HG03565 (cell line): Measurements from ENCODE around the gene KIAA1191.
A peak's percentile ranks its signal among the peaks of the same experiment; 100 is the strongest.
"Not testable (repeated sequence)": the region's sequence is repeated elsewhere in the genome, so short reads cannot be mapped to it uniquely, and the experiment has no call there.

Experiments used
- ATAC-seq: cut with Tn5 transposase; IDR thresholded peaks from one replicate; pipeline ENCODE4 v1.9.1; 2021; ENCODE audit warnings: mild to moderate bottlenecking, moderate library complexity; ENCODE audit not compliant: unreplicated experiment

Gene KIAA1191, protein sequence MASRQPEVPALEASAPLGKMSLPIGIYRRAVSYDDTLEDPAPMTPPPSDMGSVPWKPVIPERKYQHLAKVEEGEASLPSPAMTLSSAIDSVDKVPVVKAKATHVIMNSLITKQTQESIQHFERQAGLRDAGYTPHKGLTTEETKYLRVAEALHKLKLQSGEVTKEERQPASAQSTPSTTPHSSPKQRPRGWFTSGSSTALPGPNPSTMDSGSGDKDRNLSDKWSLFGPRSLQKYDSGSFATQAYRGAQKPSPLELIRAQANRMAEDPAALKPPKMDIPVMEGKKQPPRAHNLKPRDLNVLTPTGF

DNA sequence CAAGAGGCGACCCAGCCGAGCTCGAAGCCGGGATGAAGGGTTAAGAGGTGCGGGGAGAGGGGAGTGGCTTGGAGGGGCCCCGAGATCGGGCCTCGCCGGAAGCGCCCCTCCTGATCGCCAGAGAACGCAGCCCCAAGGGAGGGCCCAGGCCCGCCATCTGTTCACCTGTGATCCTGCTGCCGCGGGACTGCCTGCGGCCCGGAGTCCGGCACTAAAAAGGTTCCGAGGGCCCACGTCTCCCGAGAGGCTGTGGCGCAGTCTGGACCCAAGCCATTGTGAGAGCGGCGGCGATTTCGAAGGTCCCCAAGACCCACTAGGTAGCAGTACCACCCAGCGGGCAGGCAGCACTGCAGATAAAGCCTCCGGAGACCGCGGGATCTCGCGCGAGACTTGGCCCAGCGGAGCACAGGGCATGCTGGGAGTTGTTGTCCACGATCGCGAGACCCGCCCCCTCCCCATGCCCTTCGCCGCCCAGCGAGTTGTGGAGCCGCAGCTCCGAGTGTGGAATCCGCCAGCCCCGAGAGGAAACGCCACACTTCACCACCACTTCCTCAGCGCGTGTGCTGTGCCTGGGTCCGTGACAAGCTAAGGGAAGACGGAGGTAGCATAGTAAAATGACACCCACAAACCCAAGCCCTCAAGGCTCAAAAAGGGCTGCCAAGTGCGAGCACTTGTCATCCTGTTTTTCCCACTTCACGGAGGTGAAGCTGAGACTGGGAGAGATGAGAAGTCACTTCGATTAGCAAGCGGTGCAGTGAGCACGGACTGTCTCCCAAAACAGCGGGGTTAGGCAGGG, at the start of gene KIAA1191:
TSS of gene KIAA1191 (minus strand) at position 328 of the 796 bp plus-strand sequence. CDS start 2,256 bp downstream, outside the sequence.
- peak; percentile 77 for ATAC-seq

DNA sequence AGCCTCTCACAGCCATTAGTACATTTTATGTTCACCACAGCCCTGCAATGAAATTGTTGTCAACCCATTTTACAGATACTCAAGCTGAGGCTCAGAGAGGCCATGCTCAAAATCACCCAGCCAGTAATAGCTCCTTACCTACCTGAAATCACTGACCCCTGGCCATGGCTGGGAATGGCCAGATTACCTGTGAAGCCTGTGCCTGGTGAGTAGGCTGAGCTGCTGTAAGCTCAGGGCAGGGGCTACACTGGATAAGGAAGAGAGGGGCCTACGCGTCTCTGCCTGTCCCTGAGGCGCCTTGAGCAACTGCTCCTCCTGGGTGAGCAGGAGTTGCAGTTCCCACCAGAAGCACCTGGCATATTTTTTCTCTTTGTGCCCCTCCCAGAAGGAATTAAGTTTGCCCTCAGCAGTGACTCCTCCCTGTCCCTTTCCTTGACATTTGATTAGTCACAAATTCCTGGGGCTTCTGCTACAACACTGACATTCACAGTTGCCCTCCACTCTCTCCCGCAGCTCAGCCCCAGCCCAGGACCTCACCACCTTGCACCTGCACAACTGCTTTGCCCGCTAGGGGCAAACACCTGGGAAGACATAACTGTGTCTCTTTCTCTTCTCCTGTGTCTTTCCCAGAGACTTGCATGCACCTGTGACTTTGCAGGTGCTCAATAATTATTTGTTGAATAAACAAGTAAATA, 49.1 kb upstream of the KIAA1191 start:
- no peak for ATAC-seq

DNA sequence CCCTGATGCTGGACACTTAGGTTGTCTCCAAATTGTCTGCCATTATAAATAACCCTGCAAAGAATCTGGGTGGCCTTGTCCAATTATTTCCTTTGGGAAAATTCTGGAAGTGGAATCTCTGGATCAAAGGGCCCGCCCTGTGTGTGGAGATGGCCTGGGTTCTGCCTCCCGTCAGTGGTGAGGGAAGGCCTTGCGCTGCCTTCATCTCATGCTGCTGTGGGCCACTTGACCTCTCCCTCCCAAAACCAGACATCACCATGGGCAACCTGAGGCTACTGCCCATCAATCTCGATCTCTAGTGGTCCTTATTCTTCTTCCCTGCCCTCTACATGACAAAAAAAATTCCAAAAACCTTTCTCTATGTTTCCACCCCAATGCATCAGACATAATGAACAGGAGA, 48.2 kb upstream of the KIAA1191 start:
- no peak for ATAC-seq

DNA sequence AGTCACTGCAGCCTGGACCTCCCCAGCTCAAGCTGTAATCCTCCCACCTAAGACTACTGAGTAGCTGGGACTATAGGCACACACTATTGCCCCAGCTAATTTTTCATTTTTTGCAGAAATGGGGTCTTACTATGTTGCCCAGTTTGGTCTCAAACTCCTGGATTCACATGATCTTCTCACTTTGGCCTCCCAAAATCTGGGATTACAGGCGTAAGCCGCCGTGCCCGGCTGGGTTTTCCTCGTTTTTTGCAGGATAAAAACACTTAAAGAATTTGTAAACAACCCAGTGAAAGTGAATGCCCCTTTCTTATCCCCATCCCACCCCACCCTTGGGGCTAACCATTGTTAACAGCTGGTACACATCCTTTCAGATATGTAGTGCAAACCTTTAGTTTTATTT, 47.0 kb upstream of the KIAA1191 start:
- no peak for ATAC-seq

DNA sequence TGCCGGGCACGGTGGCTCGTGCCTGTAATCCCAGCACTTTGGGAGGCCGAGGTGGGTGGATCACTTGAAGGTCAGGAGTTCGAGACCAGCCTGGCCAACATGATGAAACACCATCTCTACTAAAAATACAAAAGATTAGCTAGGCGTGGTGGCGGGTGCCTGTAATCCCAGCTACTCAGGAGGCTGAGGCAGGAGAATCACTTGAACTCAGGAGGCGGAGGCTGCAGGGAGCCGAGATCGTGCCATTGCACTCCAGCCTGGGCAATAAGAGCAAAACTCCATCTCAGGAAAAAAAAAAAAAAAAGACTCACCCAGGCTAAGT, 46.6 kb upstream of the KIAA1191 start:
- ATAC-seq: not testable (repeated sequence)

DNA sequence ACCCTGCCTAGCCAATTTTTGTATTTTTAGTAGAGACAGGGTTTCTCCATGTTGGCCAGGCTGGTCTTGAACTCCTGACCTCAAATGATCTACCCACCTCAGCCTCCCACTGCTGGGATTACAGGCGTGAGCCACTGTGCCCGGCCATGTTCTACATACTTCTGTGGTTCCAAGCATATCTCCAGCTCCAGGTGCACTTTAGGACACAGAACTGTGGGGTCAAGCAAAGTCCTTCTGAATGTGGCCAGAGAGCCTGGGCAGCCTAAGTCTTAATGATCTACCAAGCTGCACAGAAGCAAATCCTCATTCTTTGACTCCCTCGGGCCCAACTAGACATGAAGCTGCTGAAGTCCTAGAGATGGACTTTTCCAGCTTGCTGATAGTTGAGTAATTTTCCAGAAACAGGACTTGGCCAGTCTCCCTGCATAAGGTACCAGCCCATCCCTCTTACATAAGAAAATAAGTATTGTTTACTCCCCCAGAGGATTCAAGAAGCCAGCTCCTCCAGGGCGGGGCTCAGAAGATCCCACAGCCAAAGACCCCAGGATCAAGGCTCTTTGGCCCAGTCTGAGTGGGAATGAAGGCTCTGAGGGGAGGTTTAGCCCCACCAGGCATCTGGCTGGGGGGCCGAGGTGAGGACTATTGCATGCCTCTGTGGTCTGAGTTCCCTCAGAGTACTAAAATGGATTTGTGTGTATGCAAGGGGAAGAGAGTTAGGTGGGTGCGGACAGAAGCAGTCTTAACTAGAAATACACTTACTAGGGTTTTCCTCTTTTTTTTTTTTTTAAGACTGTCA, 46.1 kb upstream of the KIAA1191 start:
- ATAC-seq: no peak

DNA sequence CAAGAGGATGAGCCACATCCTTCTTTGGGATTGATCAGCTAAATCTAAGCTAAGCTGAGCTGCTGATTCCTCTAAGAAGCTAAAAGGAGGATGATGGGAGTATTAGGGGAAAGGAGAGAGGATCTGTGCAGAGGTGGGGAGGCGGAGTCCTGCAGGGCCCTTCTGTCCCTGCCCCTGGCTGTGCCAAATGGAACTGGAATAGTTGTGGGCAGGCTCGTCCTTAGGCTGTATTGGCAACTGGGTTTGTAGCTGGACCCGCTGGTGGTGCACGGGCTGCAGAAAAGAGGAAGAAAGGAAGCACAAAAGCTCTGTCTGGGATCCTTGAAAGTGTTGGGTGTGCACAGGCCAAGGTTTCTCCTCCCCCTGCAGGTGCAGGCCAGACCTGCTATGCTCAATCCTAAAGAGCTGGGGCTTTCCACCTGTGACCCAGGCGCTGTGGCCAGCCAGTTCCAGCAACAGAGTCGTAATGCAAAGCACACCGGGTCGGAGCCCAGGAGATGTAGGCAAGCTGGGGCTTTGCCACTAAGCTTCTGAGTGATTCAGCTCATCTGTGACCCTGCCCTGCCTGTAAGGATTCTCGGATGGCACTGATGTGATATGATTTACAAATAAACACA, 45.0 kb upstream of the KIAA1191 start:
- no peak for ATAC-seq

DNA sequence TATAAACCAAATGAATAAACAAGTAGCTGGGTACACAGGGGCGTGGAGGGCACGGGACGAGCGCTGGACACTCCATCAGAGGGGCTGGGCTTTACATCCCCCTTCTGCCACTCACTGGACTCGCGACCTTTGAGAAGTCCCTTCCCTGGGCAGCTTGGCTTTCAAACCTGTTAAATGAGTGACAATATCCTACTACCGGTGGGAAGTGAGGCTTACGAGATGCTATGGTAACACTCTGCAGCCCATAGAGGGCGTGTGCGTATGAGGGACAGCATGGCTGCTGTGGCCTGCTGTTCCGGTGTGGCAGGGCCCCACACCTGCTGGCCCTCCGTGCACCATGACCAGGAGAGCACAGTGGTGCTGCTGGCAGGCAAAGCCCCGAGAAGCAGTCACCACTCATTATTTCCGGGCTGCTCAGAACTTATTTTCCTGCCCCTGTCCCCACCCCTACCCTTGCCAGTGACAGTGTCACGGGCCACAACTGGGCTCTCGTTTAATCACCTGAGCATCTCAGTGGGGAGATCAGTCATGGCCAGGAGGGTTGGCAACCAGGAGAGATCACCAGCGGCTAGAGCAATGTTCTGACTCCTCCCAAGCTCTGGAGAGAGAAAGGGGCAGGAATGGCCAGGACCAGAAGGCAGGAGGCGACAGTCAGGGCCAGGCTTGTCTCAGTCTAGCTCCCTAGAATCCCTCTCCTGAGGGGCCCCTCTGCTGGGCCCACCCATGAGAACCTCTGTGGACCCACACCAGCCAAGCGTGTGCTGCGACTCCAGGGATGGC, 44.3 kb upstream of the KIAA1191 start:
- ATAC-seq: no peak

DNA sequence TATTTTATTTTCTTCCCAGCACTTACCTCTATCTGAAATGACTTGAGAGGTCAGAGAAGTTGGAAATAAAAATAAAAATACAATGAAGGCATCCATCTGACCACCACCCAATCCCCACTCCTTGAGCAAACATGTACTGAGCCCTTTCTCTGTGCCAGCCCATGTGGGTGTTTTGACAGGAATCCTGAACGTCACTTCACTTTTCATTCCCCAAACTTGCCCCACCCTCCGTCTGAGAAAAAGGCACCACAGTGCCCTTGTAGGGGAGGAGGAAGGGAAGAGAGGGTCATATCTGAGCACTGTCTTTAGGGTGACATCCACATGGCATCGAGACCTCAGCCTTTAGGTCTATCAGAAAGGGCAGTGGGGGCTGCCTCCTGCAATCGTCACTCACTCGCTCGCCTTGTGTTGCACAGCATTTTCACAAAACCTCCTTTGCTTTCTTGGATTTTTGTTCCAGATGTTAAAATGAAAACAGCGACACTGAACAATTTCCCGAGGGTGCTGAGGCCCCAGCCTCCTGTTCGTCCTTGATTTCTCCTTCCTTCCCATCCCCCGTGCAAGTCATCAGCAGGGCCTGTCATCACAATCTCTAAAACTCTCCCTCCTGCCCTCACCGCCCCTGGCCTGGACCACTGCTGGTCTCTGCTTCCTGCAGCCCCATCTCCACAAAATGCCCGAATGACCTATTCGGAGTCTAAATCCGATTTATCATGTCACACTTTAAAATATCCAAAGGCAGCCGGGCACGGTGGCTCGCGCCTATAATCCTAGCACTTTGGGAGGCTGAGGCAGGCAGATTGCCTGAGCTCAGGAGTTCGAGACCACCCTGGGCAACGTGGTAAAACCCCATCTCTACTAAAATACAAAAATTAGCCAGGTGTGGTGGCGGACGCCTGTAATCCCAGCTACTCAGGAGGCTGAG, 40.0 kb upstream of the KIAA1191 start:
- no peak for ATAC-seq

DNA sequence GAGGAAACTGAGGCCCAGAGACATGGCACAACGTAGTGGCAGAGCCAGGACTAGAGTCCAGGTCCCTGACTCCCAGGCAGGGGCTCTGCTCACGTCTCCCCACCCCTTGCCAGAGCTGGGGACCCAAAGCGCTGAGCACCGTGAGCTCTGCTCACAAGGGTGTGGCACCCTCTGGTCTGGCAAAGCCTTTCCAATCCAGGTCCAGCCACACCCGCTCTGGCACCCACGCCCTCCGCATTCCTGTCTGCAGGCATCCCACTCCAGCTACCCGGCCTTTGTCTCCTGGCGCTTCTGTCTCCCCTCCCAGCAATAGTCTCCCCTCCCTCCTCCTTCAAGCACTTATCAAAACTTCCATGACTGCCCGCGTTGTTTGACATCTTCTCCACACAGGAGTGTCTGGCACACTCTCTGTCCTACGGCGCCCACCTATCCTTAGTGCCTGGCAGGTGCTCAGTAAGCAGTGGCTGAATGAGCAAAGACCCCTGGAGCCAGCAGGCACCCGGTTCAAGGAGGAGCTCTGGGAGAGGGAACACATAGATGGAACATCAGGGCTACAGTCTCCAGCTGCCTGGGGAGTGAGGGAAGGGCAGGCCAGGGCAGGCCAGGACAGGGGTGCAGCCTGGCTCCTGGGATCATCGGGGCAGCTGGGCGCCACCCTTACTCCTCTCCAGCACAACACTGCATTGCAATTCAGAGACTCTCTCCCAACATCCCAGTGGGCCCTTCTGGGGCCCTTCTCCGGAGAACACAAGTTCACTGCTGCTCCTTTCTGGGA, 39.0 kb upstream of the KIAA1191 start:
- ATAC-seq: no peak

DNA sequence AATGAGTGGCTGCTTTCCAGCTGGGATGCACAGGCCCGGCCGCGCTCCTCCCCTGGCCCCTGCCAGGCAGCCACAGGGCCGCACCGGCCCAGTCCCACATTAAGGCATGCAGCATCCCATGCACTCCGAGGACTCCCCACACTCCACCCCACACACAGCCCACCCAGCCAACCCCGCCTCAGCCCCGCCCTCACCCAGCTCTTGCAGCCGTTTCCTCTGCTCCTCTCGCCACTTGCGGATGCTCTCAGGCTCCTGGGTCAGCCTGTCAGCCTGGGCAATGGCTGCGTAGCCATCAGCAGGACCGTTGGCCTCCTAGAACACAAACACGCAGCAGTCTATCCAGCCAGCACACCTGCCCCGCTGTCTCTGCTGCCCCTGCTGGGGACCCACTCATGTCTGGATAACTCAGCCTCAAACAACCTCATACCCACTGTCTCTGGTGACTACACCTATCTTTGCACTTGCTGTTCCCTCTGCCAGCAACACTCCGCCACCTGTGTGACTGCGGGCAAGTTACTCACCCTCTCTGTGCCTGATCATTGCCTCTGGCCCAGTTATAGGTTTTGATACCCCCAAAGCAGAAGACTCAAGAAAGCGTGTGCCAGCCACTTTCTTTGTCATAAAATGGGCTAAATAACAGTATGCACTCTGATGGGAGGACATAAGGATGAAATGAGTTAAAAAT, 36.3 kb upstream of the KIAA1191 start:
- ATAC-seq: no peak

DNA sequence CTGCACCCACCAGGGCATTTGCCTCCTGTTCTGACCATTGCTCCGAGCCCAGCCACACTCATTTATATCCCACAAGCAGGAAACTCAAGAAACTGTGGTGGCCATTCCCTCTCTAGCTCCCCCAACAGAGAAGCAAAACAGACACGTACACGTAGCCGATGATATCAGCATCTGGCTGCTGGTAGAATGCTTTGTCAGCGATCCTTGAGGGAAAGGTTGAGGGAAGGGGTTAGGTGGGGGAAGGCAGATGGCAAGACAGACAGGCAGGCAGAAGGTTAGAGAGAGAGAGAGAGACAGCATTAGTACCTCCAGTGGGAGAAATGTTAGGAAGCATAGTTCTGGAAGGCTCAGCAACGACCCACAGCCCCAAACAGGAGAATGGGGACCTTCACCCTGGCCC, 34.8 kb upstream of the KIAA1191 start:
- no peak for ATAC-seq

DNA sequence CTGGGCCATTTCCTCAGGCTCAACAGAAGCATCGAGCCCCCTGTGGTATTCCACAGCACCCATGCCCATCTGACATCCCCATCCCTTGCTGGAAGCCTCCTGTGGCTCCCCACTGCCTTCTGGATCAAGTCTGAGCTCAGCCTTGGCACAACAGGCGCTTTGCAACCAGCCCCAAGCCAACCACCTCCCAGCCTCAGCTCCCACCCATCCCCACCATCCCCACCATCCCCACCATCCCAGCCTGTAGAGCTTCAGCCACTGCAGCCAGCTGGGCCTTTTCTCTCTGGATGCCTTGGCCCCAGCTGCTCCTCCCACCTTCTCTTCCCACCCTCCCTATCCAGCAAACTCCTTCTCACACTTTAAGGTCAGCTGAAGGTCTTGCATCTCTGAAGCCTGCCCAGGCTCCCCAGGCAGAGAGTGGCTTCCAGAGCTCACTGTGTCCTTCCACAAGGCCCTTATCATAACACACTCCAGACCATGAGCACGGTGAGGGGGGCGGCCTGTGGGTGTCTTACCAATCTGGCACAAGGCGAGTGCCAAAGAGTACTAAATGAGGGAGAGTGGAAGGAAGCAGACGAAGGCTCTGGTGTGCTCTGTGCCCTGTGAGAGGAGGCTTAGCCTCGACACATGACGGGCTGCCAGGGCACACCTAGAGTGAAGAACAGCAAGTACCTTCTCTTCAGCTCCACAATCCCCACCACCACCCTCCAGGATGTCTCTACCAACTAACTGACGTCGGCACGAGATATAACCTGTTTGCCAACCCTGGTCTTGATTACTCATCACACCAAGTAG, 33.5 kb upstream of the KIAA1191 start:
- no peak for ATAC-seq

DNA sequence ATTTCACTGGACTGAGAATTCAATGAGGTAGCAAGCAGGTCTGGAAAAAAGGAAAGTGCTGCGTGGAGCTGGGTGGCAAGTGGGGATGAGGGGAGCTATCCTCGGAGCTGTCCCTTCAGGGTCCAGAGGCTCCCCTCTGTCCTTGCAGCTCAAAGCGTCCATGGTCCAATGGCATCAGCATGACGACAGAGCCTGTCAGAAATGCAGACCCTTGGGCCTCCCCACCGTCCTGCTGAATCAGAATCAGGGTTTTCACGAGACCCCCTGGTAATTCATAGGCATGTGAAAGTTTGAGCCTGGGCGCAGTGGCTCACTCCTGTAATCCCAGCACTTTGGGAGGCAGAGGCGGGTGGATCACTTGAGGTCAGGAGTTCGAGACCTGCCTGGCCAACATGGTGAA, 32.5 kb upstream of the KIAA1191 start:
- ATAC-seq: no peak

DNA sequence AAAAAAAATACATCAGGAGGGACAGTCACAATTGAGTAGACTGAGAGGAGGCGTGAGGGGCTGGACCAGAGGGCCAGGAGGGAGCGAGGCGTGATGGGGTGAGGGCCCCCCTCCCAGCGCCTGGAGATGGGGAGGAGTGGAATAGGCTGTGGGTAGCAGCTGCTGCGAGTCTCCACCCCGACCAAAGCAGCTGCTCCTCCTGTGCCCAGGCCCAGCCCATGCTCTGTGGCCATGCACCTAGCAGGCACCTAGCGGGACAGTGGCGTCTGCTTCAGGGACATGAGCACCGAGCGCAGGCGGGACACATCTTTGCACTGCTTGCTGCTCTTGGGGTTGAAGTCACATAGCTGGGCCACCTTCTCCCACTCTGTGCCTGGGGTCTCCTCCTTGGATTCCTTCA, 31.0 kb upstream of the KIAA1191 start:
- no peak for ATAC-seq

DNA sequence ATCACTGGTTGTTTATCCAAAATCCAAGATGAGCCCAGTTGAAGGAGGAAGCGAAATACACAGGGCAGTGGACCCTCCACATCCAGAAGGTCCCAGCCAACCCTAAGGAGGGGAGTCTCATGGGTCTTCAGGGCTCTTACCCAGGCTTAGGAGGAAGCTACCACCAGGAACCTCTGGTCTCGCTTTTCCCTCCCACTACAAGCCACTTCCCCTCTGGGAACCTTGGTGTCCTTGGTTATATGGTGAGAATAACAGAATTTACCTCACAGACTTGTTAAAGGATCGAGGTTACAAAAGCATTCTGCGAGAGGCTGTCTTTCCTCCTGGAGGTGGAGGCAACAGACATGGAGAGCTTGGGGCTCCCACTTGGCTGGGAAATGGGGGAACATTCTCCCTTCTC, 30.4 kb upstream of the KIAA1191 start:
- no peak for ATAC-seq

DNA sequence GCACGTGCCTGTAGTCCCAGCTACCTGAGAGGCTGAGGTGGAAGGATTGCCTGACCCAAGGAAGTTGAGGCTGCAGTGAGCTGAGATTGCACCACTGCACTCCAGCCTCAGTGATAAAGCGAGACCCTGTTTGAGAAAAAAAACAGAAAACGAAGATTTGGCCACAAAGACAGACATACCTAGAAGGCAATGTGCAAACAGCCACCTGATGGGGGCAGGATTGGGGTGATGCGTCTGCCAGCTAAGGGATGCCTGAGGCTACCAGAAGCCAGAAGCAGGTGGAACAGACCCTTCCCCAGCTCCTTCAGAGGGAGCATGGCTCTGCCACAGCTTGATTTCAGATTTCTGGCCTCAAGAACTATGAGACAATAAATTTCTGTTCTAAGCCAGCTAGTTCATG, 29.9 kb upstream of the KIAA1191 start:
- ATAC-seq: no peak
